Measurements from ENCODE around the gene HS6ST3.

HS6ST3 gene

GRCh38 chr13:96181911-96182310, 92.0 kb downstream of the HS6ST3 start:
- Histone ChIP-seq H3K9me2 (replicated peaks; ENCODE audit: control insufficient read depth, low read length) (no peaks in the 10 kb centered on the region), H4K20me1 (ENCODE audit: control insufficient read depth, insufficient read depth, low read depth, low read length) (no peaks in the 10 kb centered on the region), H3K4me1 (ENCODE audit: control insufficient read depth, low read length) (no peaks in the 10 kb centered on the region), H3K4me2 (ENCODE audit: low read length) (no peak overlapping the region), H3K36me3 (ENCODE audit: control insufficient read depth, low read length) (no peaks in the 10 kb centered on the region), H3K79me2 (ENCODE audit: control insufficient read depth, low read length) (no peaks in the 10 kb centered on the region), H3F3A (ENCODE audit: control insufficient read depth, insufficient read depth) (no peaks in the 10 kb centered on the region), H3K4me3 (ENCODE audit: low read length) (no peak overlapping the region), H3K9me3 (ENCODE audit: control insufficient read depth, insufficient read depth, low read length) (no peaks in the 10 kb centered on the region), H3K27me3 (ENCODE audit: control insufficient read depth, low read length) (no peaks in the 10 kb centered on the region), H3K27ac (ENCODE audit: low read depth, low read length) (no peak overlapping the region)
- no peak for TF ChIP-seq EZH2phosphoT487 (IDR thresholded peaks at IDR 0.05; ENCODE audit: borderline replicate concordance, low read length)
- TF ChIP-seq CTCF (IDR thresholded peaks at IDR 0.05; ENCODE audit: low read depth, low read length, poor library complexity, severe bottlenecking), result no peak

DNA sequence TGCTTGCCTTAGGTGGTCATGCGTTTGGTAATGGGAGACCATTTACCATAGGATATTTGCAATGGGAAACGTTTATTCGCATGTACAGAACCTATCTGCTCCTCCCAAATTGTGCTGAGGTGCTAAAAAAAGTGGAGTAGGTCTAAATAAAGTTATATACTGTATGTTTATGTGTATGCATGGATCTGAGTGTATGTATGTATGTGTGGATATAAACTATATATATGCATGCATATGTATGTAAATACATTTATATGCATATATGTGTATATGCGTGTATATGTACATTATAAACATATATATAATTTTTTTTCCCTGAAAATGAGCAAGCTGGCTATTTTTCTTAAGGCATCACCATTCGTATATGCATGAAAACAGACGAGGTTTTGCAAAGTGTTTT, 95.9 kb downstream of the HS6ST3 start:
- Histone ChIP-seq H3K27me3 (ENCODE audit: control insufficient read depth, low read length) (no peaks in the 10 kb centered on the region), H3F3A (ENCODE audit: control insufficient read depth, insufficient read depth) (no peaks in the 10 kb centered on the region), H3K79me2 (ENCODE audit: control insufficient read depth, low read length) (no peaks in the 10 kb centered on the region), H3K9me3 (ENCODE audit: control insufficient read depth, insufficient read depth, low read length) (no peaks in the 10 kb centered on the region), H3K4me2 (ENCODE audit: low read length) (no peak overlapping the region), H3K36me3 (ENCODE audit: control insufficient read depth, low read length) (no peaks in the 10 kb centered on the region), H3K4me3 (ENCODE audit: low read length) (no peak overlapping the region), H3K9me2 (replicated peaks; ENCODE audit: control insufficient read depth, low read length) (no peaks in the 10 kb centered on the region), H3K27ac (ENCODE audit: low read depth, low read length) (no peak overlapping the region), H4K20me1 (ENCODE audit: control insufficient read depth, insufficient read depth, low read depth, low read length) (no peaks in the 10 kb centered on the region), H3K4me1 (ENCODE audit: control insufficient read depth, low read length) (no peaks in the 10 kb centered on the region)
- TF ChIP-seq EZH2phosphoT487 (IDR thresholded peaks at IDR 0.05; ENCODE audit: borderline replicate concordance, low read length) (no peak), CTCF (IDR thresholded peaks at IDR 0.05; ENCODE audit: low read depth, low read length, poor library complexity, severe bottlenecking) (no peak)

GRCh38 chr13:96191367-96191766, 101.5 kb downstream of the HS6ST3 start:
- Histone ChIP-seq H3K79me2 (ENCODE audit: control insufficient read depth, low read length) (no peaks in the 10 kb centered on the region), H3K4me2 (ENCODE audit: low read length) (no peak overlapping the region)
- TF ChIP-seq CTCF (IDR thresholded peaks at IDR 0.05; ENCODE audit: low read depth, low read length, poor library complexity, severe bottlenecking), result no peak
- no peak for TF ChIP-seq EZH2phosphoT487 (IDR thresholded peaks at IDR 0.05; ENCODE audit: borderline replicate concordance, low read length)

More at GRCh38 chr13:96191367-96191766, 101.5 kb downstream of the HS6ST3 start:
- Histone ChIP-seq H3K27ac (ENCODE audit: low read depth, low read length) (no peak overlapping the region), H3K27me3 (ENCODE audit: control insufficient read depth, low read length) (no peaks in the 10 kb centered on the region), H3F3A (ENCODE audit: control insufficient read depth, insufficient read depth) (no peaks in the 10 kb centered on the region), H3K4me3 (ENCODE audit: low read length) (no peak overlapping the region), H3K9me2 (replicated peaks; ENCODE audit: control insufficient read depth, low read length) (no peaks in the 10 kb centered on the region), H4K20me1 (ENCODE audit: control insufficient read depth, insufficient read depth, low read depth, low read length) (no peaks in the 10 kb centered on the region), H3K4me1 (ENCODE audit: control insufficient read depth, low read length) (no peaks in the 10 kb centered on the region), H3K36me3 (ENCODE audit: control insufficient read depth, low read length) (no peaks in the 10 kb centered on the region), H3K9me3 (ENCODE audit: control insufficient read depth, insufficient read depth, low read length) (no peaks in the 10 kb centered on the region)

Measured in DOHH2 (cell line).